GM23338 (cell line): ENCODE data around the gene KIAA1217. TPM values are rescaled to one million over a fixed set of nuclear protein-coding genes. Genes with fewer than 3 reads are reported as not detected.
A peak's percentile ranks its signal among the peaks of the same experiment; 100 is the strongest.

Experiments
- ATAC-seq: fragments of 200-7000 bp; cut with Tn5 transposase; 3 replicates; pipeline ENCODE4 v1.9.1; 2020
- DNase-seq: peaks from one replicate; pipeline ENCODE4 v3.0.0-alpha.2; 2015; ENCODE audit warnings: low spot score
- H2AFZ ChIP-seq: fragments of 200-600 bp; sonication (generic); 2 replicates; pipeline ENCODE4 v1.8.0; 2016; ENCODE audit warnings: antibody characterized with exemption, mild to moderate bottlenecking, moderate library complexity
- H3F3A ChIP-seq: fragments of 200-600 bp; sonication (generic); replicated peaks from 2 replicates; pipeline ENCODE4 v1.8.0; 2017; ENCODE audit warnings: antibody characterized with exemption, mixed run types, low read depth
- H3K27ac ChIP-seq: fragments of 200-600 bp; sonication (generic); 2 replicates; pipeline ENCODE4 v1.6.1; 2016; ENCODE audit warnings: low read depth
- H3K27me3 ChIP-seq: fragments of 200-600 bp; sonication (generic); 2 replicates; pipeline ENCODE4 v1.8.0; 2016; ENCODE audit warnings: mild to moderate bottlenecking, mixed run types, moderate library complexity; ENCODE audit not compliant: insufficient read depth
- H3K36me3 ChIP-seq: fragments of 200-600 bp; sonication (generic); 2 replicates; pipeline ENCODE4 v1.8.0; 2016; ENCODE audit warnings: mild to moderate bottlenecking; ENCODE audit not compliant: insufficient read depth
- H3K4me1 ChIP-seq: fragments of 200-600 bp; sonication (generic); 2 replicates; pipeline ENCODE4 v1.8.0; 2016; ENCODE audit warnings: mild to moderate bottlenecking, moderate library complexity; ENCODE audit not compliant: insufficient read depth
- H3K4me2 ChIP-seq: fragments of 200-600 bp; sonication (generic); 2 replicates; pipeline ENCODE4 v1.7.1; 2017; ENCODE audit warnings: mixed run types
- H3K4me3 ChIP-seq: fragments of 200-600 bp; sonication (generic); 2 replicates; pipeline ENCODE4 v1.6.1; 2016; ENCODE audit warnings: mixed run types
- H3K79me2 ChIP-seq: fragments of 200-600 bp; sonication (generic); replicated peaks from 2 replicates; pipeline ENCODE4 v1.8.0; 2017; ENCODE audit warnings: mild to moderate bottlenecking; ENCODE audit not compliant: insufficient read depth
- H3K9me2 ChIP-seq: fragments of 200-600 bp; sonication (generic); 2 replicates; pipeline ENCODE4 v1.8.0; 2017; ENCODE audit not compliant: insufficient read depth
- H4K20me1 ChIP-seq: fragments of 200-600 bp; sonication (generic); replicated peaks from 2 replicates; pipeline ENCODE4 v1.8.0; 2017; ENCODE audit warnings: mild to moderate bottlenecking; ENCODE audit not compliant: insufficient read depth
- H3K27ac Mint-ChIP-seq: 2 replicates; pipeline ENCODE4 v1.8.0; 2020; ENCODE audit warnings: inconsistent platforms, mild to moderate bottlenecking, moderate library complexity, mixed read lengths
- H3K27me3 Mint-ChIP-seq: 3 replicates; pipeline ENCODE4 v1.8.0; 2022; ENCODE audit warnings: low read depth, mild to moderate bottlenecking, moderate library complexity, mixed read lengths, inconsistent platforms; ENCODE audit not compliant: insufficient read depth, poor library complexity
- H3K36me3 Mint-ChIP-seq: 3 replicates; pipeline ENCODE4 v1.8.0; 2021; ENCODE audit warnings: low read depth, mild to moderate bottlenecking, inconsistent platforms, moderate library complexity, mixed read lengths
- H3K4me1 Mint-ChIP-seq: 3 replicates; pipeline ENCODE4 v1.8.0; 2020; ENCODE audit warnings: mild to moderate bottlenecking, inconsistent platforms, mixed read lengths
- H3K4me3 Mint-ChIP-seq: 3 replicates; pipeline ENCODE4 v1.8.0; 2021; ENCODE audit warnings: moderate library complexity, mild to moderate bottlenecking, inconsistent platforms, mixed read lengths
- H3K9me3 Mint-ChIP-seq: 3 replicates; pipeline ENCODE4 v1.8.0; 2020; ENCODE audit warnings: moderate library complexity, mild to moderate bottlenecking, inconsistent platforms, mixed read lengths
- CREB1 ChIP-seq: fragments of 250-450 bp; sonication (Bioruptor Pico); IDR thresholded peaks from 2 replicates; pipeline ENCODE4 v1.5.0; 2020; ENCODE audit warnings: low read depth, mild to moderate bottlenecking, moderate library complexity
- EZH2 ChIP-seq: fragments of 200-600 bp; sonication (generic); IDR thresholded peaks from one replicate; pipeline ENCODE4 v1.8.0; 2017; ENCODE audit warnings: antibody characterized with exemption, mild to moderate bottlenecking, low read depth; ENCODE audit not compliant: unreplicated experiment
- JUNB ChIP-seq: IDR thresholded peaks from one replicate; pipeline ENCODE4 v1.6.1; 2016; ENCODE audit warnings: antibody characterized with exemption; ENCODE audit not compliant: unreplicated experiment
- POLR2AphosphoS5 ChIP-seq: IDR thresholded peaks from 2 replicates; pipeline ENCODE4 v1.6.1; 2016; ENCODE audit warnings: antibody characterized with exemption, low read depth
- STAT1 ChIP-seq: IDR thresholded peaks from one replicate; pipeline ENCODE4 v1.6.1; 2016; ENCODE audit warnings: antibody characterized with exemption; ENCODE audit not compliant: unreplicated experiment
- ZNF114 ChIP-seq: fragments of 250-450 bp; sonication (Bioruptor Pico); IDR thresholded peaks from 2 replicates; pipeline ENCODE4 v1.5.0; 2020; ENCODE audit warnings: mild to moderate bottlenecking, moderate library complexity
- polyA plus RNA-seq: library from polyadenylated mRNA; unstranded; fragments of >200 nt; fragmentation: Nextera tagmentation; extraction: Ambion mirVana; gene quantifications from 2 replicates; pipeline ENCODE4 v1.2.1, GENCODE V29; 2016
- total RNA-seq: library from RNA; depleted of rRNA; stranded (reverse); fragments of >200 nt; shearing (Covaris generic); gene quantifications from 2 replicates; pipeline ENCODE4 v1.2.3, GENCODE V29; 2014
- TF ChIP-seq, protein P1 (sequence below), 2 experiments: fragments of 200-600 bp in 1 of 2; sonication (generic) in 1 of 2; conservative IDR thresholded peaks; 2 replicates each; pipeline versions ENCODE4 v1.5.1 to v1.6.1; 2016 to 2017; ENCODE audit warnings: antibody characterized with exemption in 2 of 2, low read depth in 2 of 2, mild to moderate bottlenecking in 2 of 2, moderate library complexity in 1 of 2
- TF ChIP-seq, protein P2 (sequence below): IDR thresholded peaks from one replicate; pipeline ENCODE4 v1.6.1; 2018; ENCODE audit warnings: antibody characterized with exemption; ENCODE audit not compliant: unreplicated experiment

KIAA1217 gene
- total and polyA plus RNA-seq, 2 experiments from 2014 or later = 6.4 to 9.1 TPM

GRCh38 chr10:24569828-24570657 is 361.1 kb downstream of the KIAA1217 start:
- H3K4me1 ChIP-seq = no peaks in the 10 kb centered on the region
- TF ChIP-seq, protein P1, sequence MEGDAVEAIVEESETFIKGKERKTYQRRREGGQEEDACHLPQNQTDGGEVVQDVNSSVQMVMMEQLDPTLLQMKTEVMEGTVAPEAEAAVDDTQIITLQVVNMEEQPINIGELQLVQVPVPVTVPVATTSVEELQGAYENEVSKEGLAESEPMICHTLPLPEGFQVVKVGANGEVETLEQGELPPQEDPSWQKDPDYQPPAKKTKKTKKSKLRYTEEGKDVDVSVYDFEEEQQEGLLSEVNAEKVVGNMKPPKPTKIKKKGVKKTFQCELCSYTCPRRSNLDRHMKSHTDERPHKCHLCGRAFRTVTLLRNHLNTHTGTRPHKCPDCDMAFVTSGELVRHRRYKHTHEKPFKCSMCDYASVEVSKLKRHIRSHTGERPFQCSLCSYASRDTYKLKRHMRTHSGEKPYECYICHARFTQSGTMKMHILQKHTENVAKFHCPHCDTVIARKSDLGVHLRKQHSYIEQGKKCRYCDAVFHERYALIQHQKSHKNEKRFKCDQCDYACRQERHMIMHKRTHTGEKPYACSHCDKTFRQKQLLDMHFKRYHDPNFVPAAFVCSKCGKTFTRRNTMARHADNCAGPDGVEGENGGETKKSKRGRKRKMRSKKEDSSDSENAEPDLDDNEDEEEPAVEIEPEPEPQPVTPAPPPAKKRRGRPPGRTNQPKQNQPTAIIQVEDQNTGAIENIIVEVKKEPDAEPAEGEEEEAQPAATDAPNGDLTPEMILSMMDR (conservative IDR thresholded peaks at IDR 0.05; ENCODE audit: low read depth in 2 of 2) = no peak
- no peak for TF ChIP-seq JUNB
- H3K4me2 ChIP-seq = no peak overlapping the region
- H3K9me2 ChIP-seq = no peaks in the 10 kb centered on the region
- Mint-ChIP-seq H3K9me3 (peaks cover 5% of the 10 kb centered on the region; the same call in 2 of the 3 replicates), H3K4me1 (peaks cover 7% of the 10 kb centered on the region), H3K27me3 (peaks cover 7% of the 10 kb centered on the region), H3K36me3 (no peaks in the 10 kb centered on the region; the same call in 2 of the 3 replicates), H3K4me3 (no peak overlapping the region), H3K27ac (no peak overlapping the region)
- DNase-seq = no peak
- H4K20me1 ChIP-seq = no peaks in the 10 kb centered on the region
- H3F3A ChIP-seq = no peaks in the 10 kb centered on the region
- no peak overlapping the region for H3K27ac ChIP-seq
- H2AFZ ChIP-seq = peak overlapping the region; percentile 38; the same call in 1 of the 2 replicates
- no peak for ATAC-seq
- H3K4me3 ChIP-seq = no peak overlapping the region
- H3K36me3 ChIP-seq = no peaks in the 10 kb centered on the region
- H3K79me2 ChIP-seq = no peaks in the 10 kb centered on the region
- H3K27me3 ChIP-seq = no peaks in the 10 kb centered on the region

GRCh38 chr10:24570658-24571426 is 361.9 kb downstream of the KIAA1217 start:
- no peaks in the 10 kb centered on the region for H4K20me1 ChIP-seq
- H3K4me3 Mint-ChIP-seq = no peak overlapping the region
- H3K4me3 ChIP-seq = no peak overlapping the region
- H3K27ac Mint-ChIP-seq = no peak overlapping the region; the same call in 1 of the 2 replicates
- no peaks in the 10 kb centered on the region for H3K79me2 ChIP-seq
- H3K4me1 Mint-ChIP-seq = peaks cover 12% of the 10 kb centered on the region
- H3K4me2 ChIP-seq = no peak overlapping the region
- no peaks in the 10 kb centered on the region for H3K4me1 ChIP-seq
- H2AFZ ChIP-seq = no peak overlapping the region
- H3K36me3 ChIP-seq = no peaks in the 10 kb centered on the region
- peaks cover 5% of the 10 kb centered on the region; the same call in 2 of the 3 replicates for H3K9me3 Mint-ChIP-seq
- H3K27me3 Mint-ChIP-seq = peaks cover 7% of the 10 kb centered on the region
- no peaks in the 10 kb centered on the region for H3K27me3 ChIP-seq
- no peaks in the 10 kb centered on the region for H3F3A ChIP-seq
- no peak for ATAC-seq
- DNase-seq = peak; percentile 17
- no peak overlapping the region for H3K27ac ChIP-seq
- no peaks in the 10 kb centered on the region; the same call in 2 of the 3 replicates for H3K36me3 Mint-ChIP-seq
- no peaks in the 10 kb centered on the region for H3K9me2 ChIP-seq
- TF ChIP-seq EZH2 (no peak), POLR2AphosphoS5 (no peak), STAT1 (no peak), CREB1 (CRISPR knock-in tag) (no peak), ZNF114 (CRISPR knock-in tag) (no peak)
- TF ChIP-seq, protein P1 (conservative IDR thresholded peaks at IDR 0.05; ENCODE audit: low read depth in 2 of 2) = no peak
- TF ChIP-seq, protein P2, sequence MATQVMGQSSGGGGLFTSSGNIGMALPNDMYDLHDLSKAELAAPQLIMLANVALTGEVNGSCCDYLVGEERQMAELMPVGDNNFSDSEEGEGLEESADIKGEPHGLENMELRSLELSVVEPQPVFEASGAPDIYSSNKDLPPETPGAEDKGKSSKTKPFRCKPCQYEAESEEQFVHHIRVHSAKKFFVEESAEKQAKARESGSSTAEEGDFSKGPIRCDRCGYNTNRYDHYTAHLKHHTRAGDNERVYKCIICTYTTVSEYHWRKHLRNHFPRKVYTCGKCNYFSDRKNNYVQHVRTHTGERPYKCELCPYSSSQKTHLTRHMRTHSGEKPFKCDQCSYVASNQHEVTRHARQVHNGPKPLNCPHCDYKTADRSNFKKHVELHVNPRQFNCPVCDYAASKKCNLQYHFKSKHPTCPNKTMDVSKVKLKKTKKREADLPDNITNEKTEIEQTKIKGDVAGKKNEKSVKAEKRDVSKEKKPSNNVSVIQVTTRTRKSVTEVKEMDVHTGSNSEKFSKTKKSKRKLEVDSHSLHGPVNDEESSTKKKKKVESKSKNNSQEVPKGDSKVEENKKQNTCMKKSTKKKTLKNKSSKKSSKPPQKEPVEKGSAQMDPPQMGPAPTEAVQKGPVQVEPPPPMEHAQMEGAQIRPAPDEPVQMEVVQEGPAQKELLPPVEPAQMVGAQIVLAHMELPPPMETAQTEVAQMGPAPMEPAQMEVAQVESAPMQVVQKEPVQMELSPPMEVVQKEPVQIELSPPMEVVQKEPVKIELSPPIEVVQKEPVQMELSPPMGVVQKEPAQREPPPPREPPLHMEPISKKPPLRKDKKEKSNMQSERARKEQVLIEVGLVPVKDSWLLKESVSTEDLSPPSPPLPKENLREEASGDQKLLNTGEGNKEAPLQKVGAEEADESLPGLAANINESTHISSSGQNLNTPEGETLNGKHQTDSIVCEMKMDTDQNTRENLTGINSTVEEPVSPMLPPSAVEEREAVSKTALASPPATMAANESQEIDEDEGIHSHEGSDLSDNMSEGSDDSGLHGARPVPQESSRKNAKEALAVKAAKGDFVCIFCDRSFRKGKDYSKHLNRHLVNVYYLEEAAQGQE = no peak
